Osteocyte (in vitro differentiated cells): Measurements from ENCODE around the gene FCHO1. TPM values are rescaled to one million over a fixed set of nuclear protein-coding genes. Genes with fewer than 3 reads are reported as not detected.

Experiments used
- DNase-seq: peaks from one replicate; pipeline ENCODE4 v3.0.0; 2021; ENCODE audit warnings: mixed read lengths; ENCODE audit not compliant: unreplicated experiment; ENCODE audit errors: extremely low spot score
- H3K27ac Mint-ChIP-seq: one replicate; pipeline ENCODE4 v1.8.0; 2021; ENCODE audit warnings: mild to moderate bottlenecking, mixed read lengths; ENCODE audit not compliant: unreplicated experiment
- H3K27me3 Mint-ChIP-seq: one replicate; pipeline ENCODE4 v1.8.0; 2021; ENCODE audit warnings: mixed read lengths; ENCODE audit not compliant: unreplicated experiment
- H3K36me3 Mint-ChIP-seq: one replicate; pipeline ENCODE4 v1.8.0; 2021; ENCODE audit warnings: mixed read lengths; ENCODE audit not compliant: unreplicated experiment
- H3K4me1 Mint-ChIP-seq: one replicate; pipeline ENCODE4 v1.8.0; 2021; ENCODE audit warnings: mixed read lengths; ENCODE audit not compliant: unreplicated experiment
- H3K4me3 Mint-ChIP-seq: one replicate; pipeline ENCODE4 v1.8.0; 2021; ENCODE audit warnings: mild to moderate bottlenecking, moderate library complexity, mixed read lengths; ENCODE audit not compliant: unreplicated experiment
- H3K9me3 Mint-ChIP-seq: one replicate; pipeline ENCODE4 v1.8.0; 2021; ENCODE audit warnings: mixed read lengths; ENCODE audit not compliant: unreplicated experiment
- CTCF ChIP-seq: fragments of 200-600 bp; sonication (generic); IDR thresholded peaks from 2 replicates; pipeline ENCODE4 v1.5.0; 2021; ENCODE audit warnings: antibody characterized with exemption, mild to moderate bottlenecking, moderate library complexity
- total RNA-seq: library from RNA; stranded (reverse); gene quantifications from 2 replicates; pipeline ENCODE4 v1.2.1, GENCODE V29; 2021

FCHO1 gene
- total RNA-seq, 1 donor from 2014 or later = 0.56 TPM

- Mint-ChIP-seq H3K36me3 (no peaks in the 10 kb centered on the region), H3K4me1 (peaks cover 10% of the 10 kb centered on the region), H3K4me3 (no peak overlapping the region), H3K27ac (no peak overlapping the region), H3K27me3 (peaks cover 12% of the 10 kb centered on the region), H3K9me3 (no peaks in the 10 kb centered on the region)
- no peak for TF ChIP-seq CTCF
- DNase-seq = no peak
These were observed 81.3 kb downstream of the FCHO1 start for GRCh38 chr19:17832443-17833208.

GRCh38 chr19:17834350-17835181 is 83.3 kb downstream of the FCHO1 start:
- Mint-ChIP-seq H3K9me3 (no peaks in the 10 kb centered on the region), H3K27ac (no peak overlapping the region), H3K4me3 (no peak overlapping the region), H3K36me3 (no peaks in the 10 kb centered on the region), H3K27me3 (peaks cover 14% of the 10 kb centered on the region), H3K4me1 (peaks cover 10% of the 10 kb centered on the region)
- TF ChIP-seq CTCF = no peak
- DNase-seq = no peak

GRCh38 chr19:17835182-17836006 is 84.1 kb downstream of the FCHO1 start:
- Mint-ChIP-seq H3K9me3 (no peaks in the 10 kb centered on the region), H3K36me3 (no peaks in the 10 kb centered on the region), H3K4me1 (peaks cover 8% of the 10 kb centered on the region), H3K27ac (no peak overlapping the region), H3K4me3 (no peak overlapping the region), H3K27me3 (peaks cover 16% of the 10 kb centered on the region)
- TF ChIP-seq CTCF = no peak
- DNase-seq = no peak

GRCh38 chr19:17836530-17836929 is 85.3 kb downstream of the FCHO1 start:
- H3K4me1 Mint-ChIP-seq = peaks cover 12% of the 10 kb centered on the region
- H3K36me3 Mint-ChIP-seq = no peaks in the 10 kb centered on the region
- no peaks in the 10 kb centered on the region for H3K9me3 Mint-ChIP-seq
- H3K4me3 Mint-ChIP-seq = no peak overlapping the region
- H3K27me3 Mint-ChIP-seq = peaks cover 14% of the 10 kb centered on the region
- no peak for DNase-seq
- no peak for TF ChIP-seq CTCF
- H3K27ac Mint-ChIP-seq = no peak overlapping the region
